ENCODE data around the gene PTPN6. TPM values are rescaled to one million over a fixed set of nuclear protein-coding genes. Genes with fewer than 3 reads are reported as not detected.

PTPN6 gene
- total and polyA plus RNA-seq, 2 of the 13 experiments (the other 11 are each of a cell fraction or from before 2014, with no cell fraction given) = 10.5 to 10.6 TPM

- TF ChIP-seq, protein P1, sequence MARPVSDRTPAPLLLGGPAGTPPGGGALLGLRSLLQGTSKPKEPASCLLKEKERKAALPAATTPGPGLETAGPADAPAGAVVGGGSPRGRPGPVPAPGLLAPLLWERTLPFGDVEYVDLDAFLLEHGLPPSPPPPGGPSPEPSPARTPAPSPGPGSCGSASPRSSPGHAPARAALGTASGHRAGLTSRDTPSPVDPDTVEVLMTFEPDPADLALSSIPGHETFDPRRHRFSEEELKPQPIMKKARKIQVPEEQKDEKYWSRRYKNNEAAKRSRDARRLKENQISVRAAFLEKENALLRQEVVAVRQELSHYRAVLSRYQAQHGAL (CRISPR knock-in tag; IDR thresholded peaks at IDR 0.05; ENCODE audit: not compliant biosample characterization) = no peak
- TF ChIP-seq MBD4 (IDR thresholded peaks at IDR 0.05; ENCODE audit: borderline replicate concordance, low read length) (no peak), GATAD2A (CRISPR knock-in tag; IDR thresholded peaks at IDR 0.05) (peak; percentile 28; the same call in 1 of the 2 replicates), PHF8 (CRISPR knock-in tag; IDR thresholded peaks at IDR 0.05) (peak; percentile 10; the same call in 1 of the 2 replicates), ZNF766 (CRISPR knock-in tag; IDR thresholded peaks at IDR 0.05; ENCODE audit: borderline replicate concordance) (no peak), TRIM24 (CRISPR knock-in tag; IDR thresholded peaks at IDR 0.05) (no peak), MAFK (conservative IDR thresholded peaks at IDR 0.05 in 1 of 2, IDR thresholded peaks at IDR 0.05 in 1 of 2; ENCODE audit: low read length in 2 of 2) (no peak), GPN1 (CRISPR knock-in tag; IDR thresholded peaks at IDR 0.05; ENCODE audit: borderline replicate concordance) (no peak), NR3C1 (CRISPR knock-in tag; IDR thresholded peaks at IDR 0.05) (no peak), ZNF256 (CRISPR knock-in tag; conservative IDR thresholded peaks at IDR 0.05) (no peak), RAD21 (CRISPR knock-in tag; IDR thresholded peaks at IDR 0.05) (no peak), ZNF496 (CRISPR knock-in tag; IDR thresholded peaks at IDR 0.05; ENCODE audit: insufficient replicate concordance) (no peak), ZNF687 (CRISPR knock-in tag; IDR thresholded peaks at IDR 0.05) (0 out of 2 replicates have a peak, but pooled peaks have one; percentile 24), ZNF253 (CRISPR knock-in tag; IDR thresholded peaks at IDR 0.05; ENCODE audit: borderline replicate concordance) (no peak), KMT2B (CRISPR knock-in tag; IDR thresholded peaks at IDR 0.05) (0 out of 2 replicates have a peak, but pooled peaks have one; percentile 29), ZNF777 (CRISPR knock-in tag; IDR thresholded peaks at IDR 0.05) (0 out of 2 replicates have a peak, but pooled peaks have one; percentile 9), ZKSCAN1 (IDR thresholded peaks at IDR 0.05; ENCODE audit: low read length) (no peak), CEBPG (CRISPR knock-in tag; IDR thresholded peaks at IDR 0.05) (peak; percentile 63), ZNF367 (CRISPR knock-in tag; IDR thresholded peaks at IDR 0.05; ENCODE audit: borderline replicate concordance) (no peak)
These were observed 22.3 kb upstream of the PTPN6 start (continued) for GRCh38 chr12:6928703-6929407.
